H1 (cell line): ENCODE results near the gene SLC24A4. TPM values are rescaled to one million over a fixed set of nuclear protein-coding genes. Genes with fewer than 3 reads are reported as not detected.

Source experiments
- CTCF ChIA-PET: fragments of 300-600 bp; sonication (Branson Sonifier 250); formaldehyde crosslinking; loops from one replicate; lab custom pipeline; 2021; ENCODE audit not compliant: partially characterized antibody; lab: Charles Lee
- POLR2A ChIA-PET: fragments of 300-600 bp; sonication (Branson Sonifier 250); formaldehyde crosslinking; loops from one replicate; lab custom pipeline; 2021; ENCODE audit warnings: inconsistent platforms; ENCODE audit not compliant: partially characterized antibody; lab: Charles Lee
- DNase-seq, 2 experiments: peaks; one replicate each; pipeline versions ENCODE4 v3.0.0 to v3.0.0-alpha.2; 2010 to 2022; ENCODE audit warnings: low spot score in 2 of 2, low read depth in 1 of 2, mixed read lengths in 1 of 2
- FAIRE-seq: peaks from 2 replicates; lab custom pipeline; 2011; peaks lifted over from hg19 to GRCh38; lab: Jason Lieb, UNC
- H2AFZ ChIP-seq: 2 replicates; pipeline ENCODE4 v1.8.1; 2012; ENCODE audit warnings: low read length, inconsistent platforms
- H2AK5ac ChIP-seq: 2 replicates; pipeline ENCODE4 v1.6.1; 2013; ENCODE audit warnings: low read depth, low read length
- H2BK120ac ChIP-seq: replicated peaks from 2 replicates; pipeline ENCODE3; 2013; ENCODE audit warnings: low read depth, low read length, inconsistent platforms
- H2BK12ac ChIP-seq: 2 replicates; pipeline ENCODE4 v1.6.1; 2013; ENCODE audit warnings: low read depth, low read length
- H2BK15ac ChIP-seq: 2 replicates; pipeline ENCODE4 v1.6.1; 2013; ENCODE audit warnings: low read length
- H2BK20ac ChIP-seq: 2 replicates; pipeline ENCODE4 v1.6.1; 2013; ENCODE audit warnings: low read length
- H2BK5ac ChIP-seq: 2 replicates; pipeline ENCODE4 v1.6.1; 2013; ENCODE audit warnings: low read depth, low read length
- H3K14ac ChIP-seq: 2 replicates; pipeline ENCODE4 v1.6.1; 2013; ENCODE audit warnings: inconsistent platforms; ENCODE audit not compliant: insufficient read length
- H3K18ac ChIP-seq: 2 replicates; pipeline ENCODE4 v1.6.1; 2013; ENCODE audit warnings: low read length; ENCODE audit errors: extremely low read depth
- H3K23ac ChIP-seq: 2 replicates; pipeline ENCODE4 v1.6.1; 2013; ENCODE audit warnings: inconsistent platforms; ENCODE audit not compliant: insufficient read length
- H3K23me2 ChIP-seq: 2 replicates; pipeline ENCODE4 v1.6.1; 2013; ENCODE audit warnings: low read depth, low read length
- H3K27ac ChIP-seq: 2 replicates; pipeline ENCODE4 v1.6.1; 2011; ENCODE audit warnings: low read depth, low read length, inconsistent platforms
- H3K27me3 ChIP-seq, 4 experiments: replicated peaks in 1 of 4; 1 replicate in 1 of 4; 2 replicates in 3 of 4; pipeline versions ENCODE4 v1.6.1 to v1.8.1; 2011 to 2013; ENCODE audit warnings: low read length in 3 of 4, mild to moderate bottlenecking in 3 of 4, inconsistent platforms in 2 of 4, mixed read lengths in 2 of 4, moderate library complexity in 1 of 4; ENCODE audit not compliant: control insufficient read depth in 3 of 4, insufficient read depth in 3 of 4; ENCODE audit errors: extremely low read depth in 1 of 4
- H3K36me3 ChIP-seq, 4 experiments: 2 replicates each; pipeline versions ENCODE4 v1.6.1 to v1.8.1; 2011 to 2013; ENCODE audit warnings: mild to moderate bottlenecking in 4 of 4, low read length in 3 of 4, moderate library complexity in 2 of 4, control low read depth in 1 of 4, inconsistent platforms in 1 of 4; ENCODE audit not compliant: insufficient read depth in 4 of 4, control insufficient read depth in 2 of 4
- H3K4ac ChIP-seq: replicated peaks from 2 replicates; pipeline ENCODE3; 2013; ENCODE audit warnings: low read length, low read depth, mixed read lengths, inconsistent platforms; ENCODE audit not compliant: insufficient read length
- H3K4me1 ChIP-seq, 4 experiments: replicated peaks in 1 of 4; 1 replicate in 1 of 4; 2 replicates in 3 of 4; pipeline versions ENCODE4 v1.6.1 to v1.8.1; 2011 to 2013; ENCODE audit warnings: low read length in 3 of 4, inconsistent platforms in 2 of 4, mixed read lengths in 1 of 4; ENCODE audit not compliant: insufficient read depth in 4 of 4, control insufficient read depth in 3 of 4
- H3K4me2 ChIP-seq, 2 experiments: 2 replicates each; pipeline versions ENCODE4 v1.6.1 to v1.8.1; 2011 to 2013; ENCODE audit warnings: low read depth in 2 of 2, low read length in 2 of 2, control low read depth in 1 of 2, inconsistent platforms in 1 of 2, mild to moderate bottlenecking in 1 of 2; ENCODE audit not compliant: insufficient read depth in 1 of 2
- H3K4me3 ChIP-seq, 4 experiments: fragments of 200-600, 300-600 bp in 1 of 4; sonication (generic), shearing (Covaris generic), sonication (Bioruptor Twin) in 1 of 4; 2 replicates each; pipeline versions ENCODE4 v1.5.1 to v1.8.1; 2011 to 2016; ENCODE audit warnings: low read length in 4 of 4, low read depth in 3 of 4, control low read depth in 2 of 4, inconsistent platforms in 2 of 4, mild to moderate bottlenecking in 2 of 4, mixed read lengths in 1 of 4, moderate library complexity in 1 of 4; ENCODE audit not compliant: insufficient read depth in 2 of 4; ENCODE audit errors: extremely low read depth in 1 of 4
- H3K56ac ChIP-seq: replicated peaks from 2 replicates; pipeline ENCODE3; 2013; ENCODE audit warnings: low read depth, mild to moderate bottlenecking, mixed read lengths, low read length, inconsistent platforms; ENCODE audit not compliant: insufficient read length
- H3K79me1 ChIP-seq: 2 replicates; pipeline ENCODE4 v1.6.1; 2013; ENCODE audit warnings: low read depth, low read length, control low read depth
- H3K79me2 ChIP-seq, 2 experiments: 2 replicates each; pipeline versions ENCODE4 v1.6.1 to v1.8.1; 2012 to 2013; ENCODE audit warnings: low read length in 2 of 2, mild to moderate bottlenecking in 2 of 2, inconsistent platforms in 1 of 2; ENCODE audit not compliant: insufficient read depth in 2 of 2, control insufficient read depth in 1 of 2
- H3K9ac ChIP-seq, 4 experiments: replicated peaks in 1 of 4; 1 replicate in 1 of 4; 2 replicates in 3 of 4; pipeline versions ENCODE4 v1.6.1 to v1.8.1; 2011 to 2013; ENCODE audit warnings: low read depth in 3 of 4, low read length in 3 of 4, control low read depth in 2 of 4, mild to moderate bottlenecking in 2 of 4, moderate library complexity in 2 of 4, inconsistent platforms in 1 of 4; ENCODE audit errors: extremely low read depth in 1 of 4
- H3K9me3 ChIP-seq, 2 experiments: 2 replicates each; pipeline versions ENCODE4 v1.6.1 to v1.8.1; 2012 to 2013; ENCODE audit warnings: mild to moderate bottlenecking in 2 of 2, moderate library complexity in 2 of 2, control low read depth in 1 of 2, inconsistent platforms in 1 of 2, low read depth in 1 of 2, low read length in 1 of 2, mixed read lengths in 1 of 2; ENCODE audit not compliant: insufficient read depth in 2 of 2
- H4K20me1 ChIP-seq, 2 experiments: replicated peaks in 1 of 2; 2 replicates each; pipeline versions ENCODE3 to v1.8.1; 2011 to 2013; ENCODE audit warnings: inconsistent platforms in 2 of 2, low read length in 2 of 2, mild to moderate bottlenecking in 1 of 2; ENCODE audit not compliant: insufficient read depth in 2 of 2, control insufficient read depth in 1 of 2
- H4K5ac ChIP-seq: 2 replicates; pipeline ENCODE4 v1.6.1; 2013; ENCODE audit warnings: low read length, low read depth, mixed read lengths, inconsistent platforms; ENCODE audit not compliant: insufficient read length
- H4K8ac ChIP-seq: 2 replicates; pipeline ENCODE4 v1.8.0; 2013; ENCODE audit warnings: mild to moderate bottlenecking, moderate library complexity, low read length, inconsistent platforms; ENCODE audit not compliant: insufficient read depth; ENCODE audit errors: extremely low read depth
- H4K91ac ChIP-seq: replicated peaks from 2 replicates; pipeline ENCODE3; 2013; ENCODE audit warnings: low read length, mixed read lengths, inconsistent platforms; ENCODE audit not compliant: insufficient read length
- CHD2 ChIP-seq: IDR thresholded peaks from 2 replicates; pipeline ENCODE4 v1.6.1; 2012; ENCODE audit warnings: low read length, improper control_type of control experiment
- CTBP2 ChIP-seq: IDR thresholded peaks from 2 replicates; pipeline ENCODE4 v1.7.0; 2011; ENCODE audit warnings: borderline replicate concordance, mild to moderate bottlenecking, moderate library complexity, mixed read lengths, low read length; ENCODE audit not compliant: insufficient read depth, insufficient read length
- EGR1 ChIP-seq: IDR thresholded peaks from 2 replicates; pipeline ENCODE4 v1.6.1; 2011; ENCODE audit warnings: low read depth, low read length, borderline replicate concordance
- EZH2 ChIP-seq: fragments of 200-600 bp; sonication (generic); IDR thresholded peaks from 2 replicates; pipeline ENCODE4 v1.7.1; 2012; ENCODE audit warnings: low read depth, mild to moderate bottlenecking, moderate library complexity, low read length, inconsistent platforms; ENCODE audit not compliant: severe bottlenecking
- MAFK ChIP-seq: IDR thresholded peaks from 2 replicates; pipeline ENCODE4 v1.6.1; 2012; ENCODE audit warnings: low read depth, mild to moderate bottlenecking, improper control_type of control experiment, low read length
- NANOG ChIP-seq: IDR thresholded peaks from 2 replicates; pipeline ENCODE4 v1.6.1; 2011; ENCODE audit warnings: low read length, low read depth, mild to moderate bottlenecking, inconsistent platforms; ENCODE audit not compliant: insufficient read depth, poor library complexity, severe bottlenecking
- PHF8 ChIP-seq: fragments of 200-600 bp; sonication (generic); conservative IDR thresholded peaks from 2 replicates; pipeline ENCODE4 v1.7.1; 2012; ENCODE audit warnings: low read depth, mild to moderate bottlenecking, inconsistent platforms, low read length, moderate library complexity
- POLR2AphosphoS5 ChIP-seq: IDR thresholded peaks from 2 replicates; pipeline ENCODE4 v1.6.1; 2011; ENCODE audit warnings: low read depth, low read length
- RAD21 ChIP-seq, 2 experiments: IDR thresholded peaks in 1 of 2; conservative IDR thresholded peaks in 1 of 2; 2 replicates each; pipeline ENCODE4 v1.6.1; 2011; ENCODE audit warnings: low read depth in 2 of 2, low read length in 2 of 2, improper control_type of control experiment in 1 of 2, inconsistent platforms in 1 of 2, mild to moderate bottlenecking in 1 of 2, moderate library complexity in 1 of 2
- SIX5 ChIP-seq: IDR thresholded peaks from 2 replicates; pipeline ENCODE4 v1.6.1; 2011; ENCODE audit warnings: mild to moderate bottlenecking, low read depth, low read length
- SP4 ChIP-seq: IDR thresholded peaks from 2 replicates; pipeline ENCODE4 v1.6.1; 2012; ENCODE audit warnings: low read length, inconsistent platforms
- SRF ChIP-seq: IDR thresholded peaks from 2 replicates; pipeline ENCODE4 v1.6.1; 2011; ENCODE audit warnings: mild to moderate bottlenecking, low read depth, low read length, moderate library complexity
- TAF1 ChIP-seq: IDR thresholded peaks from 2 replicates; pipeline ENCODE4 v1.6.1; 2011; ENCODE audit warnings: mild to moderate bottlenecking, low read depth, low read length
- polyA plus RNA-seq, 7 experiments: library from polyadenylated mRNA; depleted of rRNA in 3 of 7; stranded (reverse) in 5 of 7; unstranded in 2 of 7; fragments of >200 nt in 5 of 7; fragments of 200-250 nt in 2 of 7; gene quantifications; 1 replicate in 5 of 7; 2 replicates in 1 of 7; 4 replicates in 1 of 7; pipeline versions ENCODE4 v1.2.1 to v1.2.3, GENCODE V29; 2011 to 2013; ENCODE audit warnings: missing spikeins in 2 of 7, mixed read lengths in 2 of 7
- total RNA-seq: library from RNA; stranded (reverse); fragmentation: NEBNext Ultra II Directional; extraction: Animal tissue kit (Norgen Biotek cat#: 25700); gene quantifications from 2 replicates; pipeline ENCODE4 v1.2.1, GENCODE V29; 2021

Gene SLC24A4
- total and polyA plus RNA-seq, 2 of the 8 experiments (the other 6 are each of a cell fraction or from before 2014, with no cell fraction given): 0.27 to 0.89 TPM

DNA sequence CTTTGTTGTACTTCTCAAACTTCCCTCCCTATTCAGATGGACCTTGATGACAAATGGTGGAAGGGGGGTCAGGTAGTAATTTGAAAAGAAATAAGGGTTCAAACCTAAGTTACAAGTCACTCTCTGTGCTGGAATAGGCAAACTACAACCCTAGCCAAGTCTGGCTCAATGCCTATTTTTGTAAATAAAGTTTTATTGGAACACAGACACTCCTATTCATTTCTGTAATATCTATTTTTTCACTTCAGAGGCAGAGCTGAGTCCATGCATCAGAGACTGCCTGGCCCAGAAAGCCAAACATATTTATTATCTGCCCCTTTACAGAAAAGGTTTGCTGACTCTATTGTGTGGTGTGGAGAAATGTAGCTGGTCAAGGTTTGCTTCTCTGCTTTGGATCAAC is 112.2 kb downstream of the SLC24A4 start:
- Histone ChIP-seq H3K4me3 (no peak overlapping the region), H3K4me2 (no peak overlapping the region), H3K23me2 (no peaks in the 10 kb centered on the region), H4K5ac (no peak overlapping the region), H3K79me2 (no peaks in the 10 kb centered on the region), H3K18ac (no peak overlapping the region), H2BK120ac (no peak overlapping the region), H2BK15ac (no peak overlapping the region), H3K79me1 (no peaks in the 10 kb centered on the region), H4K8ac (no peak overlapping the region), H3K9ac (no peak overlapping the region), H3K56ac (no peak overlapping the region), H4K91ac (no peak overlapping the region), H3K4me1 (no peaks in the 10 kb centered on the region), H2BK20ac (no peak overlapping the region), H3K9me3 (no peaks in the 10 kb centered on the region), H2AK5ac (no peak overlapping the region), H3K4ac (no peak overlapping the region), H3K23ac (no peak overlapping the region), H2AFZ (no peak overlapping the region), H3K27me3 (no peaks in the 10 kb centered on the region), H2BK12ac (no peak overlapping the region), H2BK5ac (no peak overlapping the region), H3K36me3 (no peaks in the 10 kb centered on the region), H4K20me1 (no peaks in the 10 kb centered on the region), H3K27ac (no peak overlapping the region), H3K14ac (no peak overlapping the region)
- ChIA-PET CTCF (interaction anchor here (0.7 to 1.5 kb wide), 3 partner anchors 10 to 80 kb away, joined by 3 read pairs; no protein-coding TSS in a partner anchor), POLR2A (no interaction called here)
- DNase-seq (no peak), FAIRE-seq (no peak)
- TF ChIP-seq TAF1 (no peak), CTBP2 (no peak), CHD2 (no peak), POLR2AphosphoS5 (no peak), EGR1 (no peak), EZH2 (no peak), PHF8 (no peak), MAFK (no peak), RAD21 (IDR thresholded peaks at IDR 0.05 in 1 of 2, conservative IDR thresholded peaks at IDR 0.05 in 1 of 2; ENCODE audit: low read depth in 2 of 2, low read length in 2 of 2) (no peak), NANOG (no peak), SIX5 (no peak), SRF (no peak), SP4 (no peak)
